Measurements from ENCODE around the gene STK32B. TPM values are rescaled to one million over a fixed set of nuclear protein-coding genes. Genes with fewer than 3 reads are reported as not detected.

STK32B gene
- total RNA-seq, 1 donor from 2014 or later = 2.5 TPM

- no peak for DNase-seq
- Mint-ChIP-seq H3K27me3 (ENCODE audit: unreplicated experiment) (peaks cover 2% of the 10 kb centered on the region), H3K27ac (ENCODE audit: unreplicated experiment) (no peak overlapping the region), H3K36me3 (ENCODE audit: unreplicated experiment) (no peaks in the 10 kb centered on the region), H3K9me3 (ENCODE audit: unreplicated experiment) (no peaks in the 10 kb centered on the region), H3K4me3 (ENCODE audit: unreplicated experiment) (no peak overlapping the region), H3K4me1 (ENCODE audit: low read depth, unreplicated experiment) (no peaks in the 10 kb centered on the region)
- no peak for TF ChIP-seq CTCF (IDR thresholded peaks at IDR 0.05; ENCODE audit: partially characterized antibody, unreplicated experiment)
These were observed 67.0 kb downstream of the STK32B start for GRCh38 chr4:5118091-5118786.

DNA sequence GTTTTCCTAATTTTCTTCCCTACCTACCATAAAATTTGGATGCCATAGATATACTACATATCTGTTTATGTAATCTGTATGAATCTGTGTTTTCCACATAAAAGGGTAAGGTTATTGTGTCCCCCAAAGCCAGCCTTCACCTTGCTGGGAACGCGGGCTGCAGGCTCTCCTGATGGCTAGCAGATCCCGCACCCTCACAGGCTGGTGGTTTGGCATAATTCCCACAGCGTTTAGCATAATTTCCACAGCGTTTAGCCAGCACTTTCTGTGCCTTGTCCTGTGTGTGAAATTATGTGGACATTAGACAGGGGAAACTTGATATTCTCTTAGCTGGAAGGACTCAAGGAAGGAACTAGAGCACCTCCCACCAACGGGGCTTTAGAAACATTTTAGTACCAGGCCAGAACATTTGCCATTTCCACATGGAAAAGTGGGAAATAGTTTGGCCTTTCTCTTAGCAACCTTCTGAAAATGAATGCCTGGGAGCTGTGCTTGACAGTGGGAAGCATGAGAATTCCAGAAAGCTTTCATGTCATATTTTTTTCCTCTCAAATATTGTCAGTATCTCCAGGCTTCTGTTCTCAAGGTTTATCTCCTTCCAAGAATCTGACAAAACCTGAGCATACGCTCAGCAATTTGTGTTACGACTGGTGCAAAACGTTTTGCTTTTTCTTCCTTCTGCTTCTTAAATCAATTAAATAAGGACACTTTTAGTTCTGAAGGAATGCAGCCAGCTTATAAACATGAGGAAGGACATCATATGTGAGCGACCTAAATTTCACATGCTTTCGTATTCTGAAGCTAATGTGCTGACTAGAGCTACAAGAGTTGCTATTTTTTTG is 67.9 kb downstream of the STK32B start:
- H3K4me3 Mint-ChIP-seq (ENCODE audit: unreplicated experiment) = no peak overlapping the region
- no peaks in the 10 kb centered on the region for H3K36me3 Mint-ChIP-seq (ENCODE audit: unreplicated experiment)
- H3K27me3 Mint-ChIP-seq (ENCODE audit: unreplicated experiment) = peaks cover 2% of the 10 kb centered on the region
- H3K4me1 Mint-ChIP-seq (ENCODE audit: low read depth, unreplicated experiment) = no peaks in the 10 kb centered on the region
- no peak for TF ChIP-seq CTCF (IDR thresholded peaks at IDR 0.05; ENCODE audit: partially characterized antibody, unreplicated experiment)
- no peak overlapping the region for H3K27ac Mint-ChIP-seq (ENCODE audit: unreplicated experiment)
- DNase-seq = no peak
- no peaks in the 10 kb centered on the region for H3K9me3 Mint-ChIP-seq (ENCODE audit: unreplicated experiment)

DNA sequence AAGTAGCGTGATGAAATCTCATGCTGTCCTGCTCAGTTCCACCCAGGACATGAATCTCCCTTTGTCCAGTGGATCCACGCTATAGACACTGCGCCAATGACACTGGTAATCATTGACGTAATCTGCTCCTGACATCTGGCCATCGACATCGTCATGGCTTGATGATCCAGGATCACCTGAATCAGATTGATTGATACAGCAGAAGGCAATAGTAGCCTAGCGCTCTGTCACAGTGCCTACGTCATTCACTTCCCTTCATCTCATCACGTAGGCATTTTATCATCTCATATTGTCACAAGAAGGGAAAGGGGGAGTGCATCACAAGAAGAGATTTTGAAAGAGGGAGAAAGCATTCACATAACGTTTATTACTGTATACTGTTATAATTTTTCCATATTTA is 68.8 kb downstream of the STK32B start:
- no peak for TF ChIP-seq CTCF (IDR thresholded peaks at IDR 0.05; ENCODE audit: partially characterized antibody, unreplicated experiment)
- Mint-ChIP-seq H3K9me3 (ENCODE audit: unreplicated experiment) (no peaks in the 10 kb centered on the region), H3K4me1 (ENCODE audit: low read depth, unreplicated experiment) (no peaks in the 10 kb centered on the region)

DNA sequence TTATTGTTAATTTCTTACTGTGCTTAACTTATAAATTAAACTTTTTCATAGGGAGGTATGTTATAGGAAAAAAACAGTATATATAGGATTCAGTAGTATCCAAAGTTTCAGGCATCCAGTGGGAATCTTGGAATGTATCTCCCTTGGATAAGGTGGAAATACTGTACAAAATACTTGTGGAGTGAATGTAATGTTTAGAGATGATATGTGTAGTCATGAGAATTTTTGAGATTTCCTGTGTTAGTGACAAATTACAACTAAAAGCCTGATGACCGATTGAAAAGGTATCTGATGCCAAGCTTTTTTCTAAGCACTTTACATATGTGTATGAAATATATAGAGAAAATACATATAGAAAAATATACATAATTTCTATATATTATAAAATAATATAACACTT is 69.2 kb downstream of the STK32B start:
- H3K27me3 Mint-ChIP-seq (ENCODE audit: unreplicated experiment) = peaks cover 2% of the 10 kb centered on the region
- H3K4me1 Mint-ChIP-seq (ENCODE audit: low read depth, unreplicated experiment) = no peaks in the 10 kb centered on the region
- H3K4me3 Mint-ChIP-seq (ENCODE audit: unreplicated experiment) = no peak overlapping the region
- H3K9me3 Mint-ChIP-seq (ENCODE audit: unreplicated experiment) = no peaks in the 10 kb centered on the region
- no peaks in the 10 kb centered on the region for H3K36me3 Mint-ChIP-seq (ENCODE audit: unreplicated experiment)
- DNase-seq = no peak
- no peak for TF ChIP-seq CTCF (IDR thresholded peaks at IDR 0.05; ENCODE audit: partially characterized antibody, unreplicated experiment)
- H3K27ac Mint-ChIP-seq (ENCODE audit: unreplicated experiment) = no peak overlapping the region

More for the DNA sequence above, 68.8 kb downstream of the STK32B start:
- Mint-ChIP-seq H3K27ac (ENCODE audit: unreplicated experiment) (no peak overlapping the region), H3K4me3 (ENCODE audit: unreplicated experiment) (no peak overlapping the region), H3K27me3 (ENCODE audit: unreplicated experiment) (peaks cover 2% of the 10 kb centered on the region), H3K36me3 (ENCODE audit: unreplicated experiment) (no peaks in the 10 kb centered on the region)
- DNase-seq = no peak

- DNase-seq = no peak
- Mint-ChIP-seq H3K4me1 (ENCODE audit: low read depth, unreplicated experiment) (no peaks in the 10 kb centered on the region), H3K27ac (ENCODE audit: unreplicated experiment) (no peak overlapping the region), H3K36me3 (ENCODE audit: unreplicated experiment) (no peaks in the 10 kb centered on the region), H3K27me3 (ENCODE audit: unreplicated experiment) (peaks cover 2% of the 10 kb centered on the region), H3K4me3 (ENCODE audit: unreplicated experiment) (no peak overlapping the region), H3K9me3 (ENCODE audit: unreplicated experiment) (no peaks in the 10 kb centered on the region)
- TF ChIP-seq CTCF (IDR thresholded peaks at IDR 0.05; ENCODE audit: partially characterized antibody, unreplicated experiment) = no peak
These were observed 70.8 kb downstream of the STK32B start for GRCh38 chr4:5122114-5122513.

All from glutamatergic neuron (in vitro differentiated cells).